ENCODE data around the gene GRK4. TPM values are rescaled to one million over a fixed set of nuclear protein-coding genes. Genes with fewer than 3 reads are reported as not detected.

The GRK4 gene
- total and polyA plus RNA-seq, 2 of the 8 experiments (the other 6 are each of a cell fraction or from before 2014, with no cell fraction given), result 0.77 to 1.8 TPM

DNA sequence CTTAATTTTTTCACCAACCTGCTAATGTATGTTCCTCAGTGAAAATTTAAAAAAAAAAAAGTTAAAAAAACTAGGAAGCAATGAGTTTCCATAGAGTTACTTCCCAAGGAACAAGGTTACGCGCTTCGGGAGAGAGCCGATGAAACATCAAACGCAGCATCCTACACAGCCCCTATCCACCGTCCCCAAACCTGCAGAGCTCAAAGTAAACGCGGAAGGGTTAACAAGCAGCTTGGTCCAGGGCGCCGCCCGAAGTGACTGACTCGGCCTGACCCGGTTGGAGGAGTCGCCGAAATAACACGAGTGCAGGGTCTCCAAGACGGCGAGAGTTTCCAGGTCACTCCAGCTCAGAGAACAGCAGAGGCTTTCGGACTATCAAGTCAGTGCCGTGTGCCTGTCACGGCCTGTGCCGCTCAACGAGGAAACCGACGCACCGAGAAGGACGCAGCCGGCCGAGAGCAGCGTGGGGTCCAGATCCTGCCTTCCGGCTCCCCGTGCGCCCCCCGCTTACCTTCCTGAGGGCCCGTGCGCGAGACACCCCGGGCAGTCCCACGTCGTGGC, 677 bp upstream of the GRK4 start (continued):
- TF ChIP-seq EP300 (IDR thresholded peaks at IDR 0.05; ENCODE audit: borderline replicate concordance in 1 of 2, low read depth in 2 of 2, low read length in 2 of 2) (no peak), TBP (IDR thresholded peaks at IDR 0.05; ENCODE audit: low read depth, low read length) (peak; percentile 22; the same call in 1 of the 2 replicates), CREB1 (IDR thresholded peaks at IDR 0.05) (peak; percentile 73), HDAC6 (IDR thresholded peaks at IDR 0.05; ENCODE audit: low read depth, low read length) (no peak), RXRA (IDR thresholded peaks at IDR 0.05; ENCODE audit: insufficient read depth, low read depth, low read length) (no peak), POLR2A (IDR thresholded peaks at IDR 0.05; ENCODE audit: control extremely low read depth in 1 of 2, low read depth in 2 of 2, low read length in 2 of 2) (peak in 1 of 2 experiments; percentile 70; a peak in 1 of 3 replicates), MAFK (IDR thresholded peaks at IDR 0.05; ENCODE audit: low read depth, low read length) (no peak), TAF1 (IDR thresholded peaks at IDR 0.05; ENCODE audit: low read depth, low read length) (0 out of 2 replicates have a peak, but pooled peaks have one; percentile 10), HDAC2 (IDR thresholded peaks at IDR 0.05; ENCODE audit: borderline replicate concordance in 1 of 2, low read depth in 2 of 2, low read length in 2 of 2) (0 out of 4 replicates have a peak, but pooled peaks of 1 of the 2 experiments have one; percentile 13), CBX8 (IDR thresholded peaks at IDR 0.05; ENCODE audit: borderline replicate concordance, low read depth, low read length) (no peak)
- TF ChIP-seq, protein P1, sequence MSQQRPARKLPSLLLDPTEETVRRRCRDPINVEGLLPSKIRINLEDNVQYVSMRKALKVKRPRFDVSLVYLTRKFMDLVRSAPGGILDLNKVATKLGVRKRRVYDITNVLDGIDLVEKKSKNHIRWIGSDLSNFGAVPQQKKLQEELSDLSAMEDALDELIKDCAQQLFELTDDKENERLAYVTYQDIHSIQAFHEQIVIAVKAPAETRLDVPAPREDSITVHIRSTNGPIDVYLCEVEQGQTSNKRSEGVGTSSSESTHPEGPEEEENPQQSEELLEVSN (IDR thresholded peaks at IDR 0.05), result no peak
